Uterus (tissue), 2 donors: ENCODE data around the gene HIVEP3.

Source experiments
- POLR2A ChIP-seq, 2 donors: fragments of 450-650 bp; IDR thresholded peaks; one replicate each; pipeline ENCODE4 v1.6.1; 2016; ENCODE audit warnings: antibody characterized with exemption in 2 of 2, mild to moderate bottlenecking in 1 of 2, moderate library complexity in 1 of 2
- TF ChIP-seq, protein P1 (sequence below), 4 experiments: fragments of 200-600 bp in 2 of 4; fragments of 450-650 bp in 2 of 4; sonication (generic) in 2 of 4; IDR thresholded peaks; one replicate each; pipeline ENCODE4 v1.5.1; 2016 to 2019; ENCODE audit warnings: antibody characterized with exemption in 4 of 4, mild to moderate bottlenecking in 2 of 4, moderate library complexity in 1 of 4

DNA sequence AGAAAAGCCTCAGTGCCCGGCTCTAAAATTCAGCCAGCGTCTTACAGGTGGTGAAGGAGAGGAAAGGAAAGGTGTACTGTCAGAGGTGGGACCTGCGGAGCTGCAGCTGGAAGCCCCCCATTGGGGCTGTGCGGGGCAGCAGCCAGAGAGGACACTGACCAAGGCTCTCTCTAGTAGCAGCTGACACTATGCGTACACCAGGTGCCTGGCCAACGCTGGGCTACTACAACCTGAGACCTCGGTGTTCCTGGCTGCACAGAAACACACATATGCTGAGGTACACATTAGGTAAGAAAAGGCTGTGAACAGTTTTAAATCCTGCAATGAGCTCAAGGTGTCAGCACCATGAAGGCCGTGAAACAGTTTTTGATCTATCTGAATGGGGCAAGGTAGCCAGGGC is 378.7 kb downstream of the HIVEP3 start:
- TF ChIP-seq POLR2A (IDR thresholded peaks at IDR 0.05) = no peak
- TF ChIP-seq, protein P1, sequence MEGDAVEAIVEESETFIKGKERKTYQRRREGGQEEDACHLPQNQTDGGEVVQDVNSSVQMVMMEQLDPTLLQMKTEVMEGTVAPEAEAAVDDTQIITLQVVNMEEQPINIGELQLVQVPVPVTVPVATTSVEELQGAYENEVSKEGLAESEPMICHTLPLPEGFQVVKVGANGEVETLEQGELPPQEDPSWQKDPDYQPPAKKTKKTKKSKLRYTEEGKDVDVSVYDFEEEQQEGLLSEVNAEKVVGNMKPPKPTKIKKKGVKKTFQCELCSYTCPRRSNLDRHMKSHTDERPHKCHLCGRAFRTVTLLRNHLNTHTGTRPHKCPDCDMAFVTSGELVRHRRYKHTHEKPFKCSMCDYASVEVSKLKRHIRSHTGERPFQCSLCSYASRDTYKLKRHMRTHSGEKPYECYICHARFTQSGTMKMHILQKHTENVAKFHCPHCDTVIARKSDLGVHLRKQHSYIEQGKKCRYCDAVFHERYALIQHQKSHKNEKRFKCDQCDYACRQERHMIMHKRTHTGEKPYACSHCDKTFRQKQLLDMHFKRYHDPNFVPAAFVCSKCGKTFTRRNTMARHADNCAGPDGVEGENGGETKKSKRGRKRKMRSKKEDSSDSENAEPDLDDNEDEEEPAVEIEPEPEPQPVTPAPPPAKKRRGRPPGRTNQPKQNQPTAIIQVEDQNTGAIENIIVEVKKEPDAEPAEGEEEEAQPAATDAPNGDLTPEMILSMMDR (IDR thresholded peaks at IDR 0.05) = no peak
